ENCODE results near the gene DNAH14.
"Not testable (repeated sequence)": the region's sequence is repeated elsewhere in the genome, so short reads cannot be mapped to it uniquely, and the experiment has no call there.

DNAH14 gene

DNA sequence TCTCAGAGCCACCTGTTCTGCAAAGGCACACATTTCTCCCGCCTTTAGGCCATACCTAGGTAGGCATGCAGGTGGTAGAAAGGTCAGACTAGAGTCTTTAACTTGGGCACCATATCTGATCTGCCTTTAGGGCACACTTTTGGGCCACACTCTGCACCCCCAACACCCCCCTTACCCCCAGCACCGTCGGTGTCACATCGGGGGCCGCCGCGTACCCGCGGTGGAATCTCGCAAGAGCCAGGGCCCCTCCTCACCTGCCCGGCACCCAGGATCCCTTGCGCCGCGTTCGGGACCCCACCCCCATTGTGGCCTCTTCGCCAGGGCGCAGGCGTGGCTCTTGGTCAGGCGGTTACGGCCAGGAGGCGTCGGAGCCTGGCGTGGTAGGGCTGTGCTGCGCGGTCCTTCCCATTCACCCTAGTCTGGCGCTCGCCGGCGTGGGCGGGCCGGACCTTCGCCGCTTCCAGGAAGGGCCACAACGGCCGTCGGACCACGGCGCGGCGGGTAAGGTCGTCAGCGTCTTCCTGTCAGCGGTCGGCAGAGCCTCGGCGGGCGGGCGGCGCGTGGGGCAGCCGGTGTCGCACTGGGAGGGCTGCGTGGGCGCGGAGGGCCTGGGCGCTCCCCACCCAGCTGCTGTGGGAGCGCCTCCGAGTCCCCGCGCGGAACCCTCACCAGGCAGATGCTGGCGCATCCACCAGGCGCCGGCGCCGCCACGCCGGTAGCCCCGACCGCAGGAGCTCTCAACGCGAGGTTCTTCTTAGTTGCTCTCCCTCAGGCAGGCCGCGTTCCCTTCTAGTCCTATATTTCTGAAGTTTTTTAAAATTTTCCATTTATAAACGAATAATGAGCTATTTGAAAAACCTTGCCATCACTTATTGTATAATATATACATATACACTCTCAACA lies at the start of gene DNAH14:
Gene DNAH14, plus strand, starts transcription at position 341 of the 903 bp plus-strand sequence. CDS start 23,028 bp downstream, outside the sequence.
- no peak for DNase-seq (ENCODE audit: low read depth)
- TF ChIP-seq, protein P1, sequence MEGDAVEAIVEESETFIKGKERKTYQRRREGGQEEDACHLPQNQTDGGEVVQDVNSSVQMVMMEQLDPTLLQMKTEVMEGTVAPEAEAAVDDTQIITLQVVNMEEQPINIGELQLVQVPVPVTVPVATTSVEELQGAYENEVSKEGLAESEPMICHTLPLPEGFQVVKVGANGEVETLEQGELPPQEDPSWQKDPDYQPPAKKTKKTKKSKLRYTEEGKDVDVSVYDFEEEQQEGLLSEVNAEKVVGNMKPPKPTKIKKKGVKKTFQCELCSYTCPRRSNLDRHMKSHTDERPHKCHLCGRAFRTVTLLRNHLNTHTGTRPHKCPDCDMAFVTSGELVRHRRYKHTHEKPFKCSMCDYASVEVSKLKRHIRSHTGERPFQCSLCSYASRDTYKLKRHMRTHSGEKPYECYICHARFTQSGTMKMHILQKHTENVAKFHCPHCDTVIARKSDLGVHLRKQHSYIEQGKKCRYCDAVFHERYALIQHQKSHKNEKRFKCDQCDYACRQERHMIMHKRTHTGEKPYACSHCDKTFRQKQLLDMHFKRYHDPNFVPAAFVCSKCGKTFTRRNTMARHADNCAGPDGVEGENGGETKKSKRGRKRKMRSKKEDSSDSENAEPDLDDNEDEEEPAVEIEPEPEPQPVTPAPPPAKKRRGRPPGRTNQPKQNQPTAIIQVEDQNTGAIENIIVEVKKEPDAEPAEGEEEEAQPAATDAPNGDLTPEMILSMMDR (IDR thresholded peaks at IDR 0.05; ENCODE audit: low read depth, low read length, missing control alignments): no peak
- H3K4me3 ChIP-seq (ENCODE audit: low read depth, low read length): peak within 1 kb of the TSS; percentile 15

DNA sequence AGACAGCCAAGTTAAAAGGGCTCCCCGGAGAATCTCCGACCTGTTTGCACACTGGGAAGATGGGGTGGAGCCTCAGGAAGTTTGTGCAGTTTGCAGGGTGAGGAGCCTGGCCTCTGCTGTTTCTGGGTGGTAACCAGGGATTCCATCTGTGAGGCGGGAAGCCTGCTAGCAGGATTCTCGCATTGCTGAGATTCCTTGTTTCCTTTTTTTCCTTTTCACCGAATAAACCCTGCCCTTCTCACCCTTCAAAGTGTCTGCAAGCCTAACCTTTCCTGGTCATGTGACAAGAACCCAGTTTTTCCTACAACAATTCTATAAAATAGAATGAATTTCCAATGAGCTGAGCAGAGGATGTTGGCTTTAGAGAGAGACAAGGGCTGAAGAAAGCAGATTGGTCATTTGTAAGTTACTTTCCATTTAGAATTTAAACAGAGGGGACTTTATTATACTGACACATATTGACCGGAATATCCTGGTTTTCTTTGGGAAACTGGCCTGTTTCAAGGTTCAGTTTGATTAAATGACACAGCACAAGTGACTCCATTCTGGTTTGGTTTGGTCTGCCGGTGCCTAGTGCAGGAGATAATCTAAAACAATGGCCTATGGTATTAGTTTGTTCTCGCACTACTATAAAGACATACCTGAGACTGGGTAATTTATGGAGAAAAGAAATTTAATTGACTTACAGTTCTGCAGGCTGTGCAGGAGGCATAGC lies 48.7 kb upstream of the DNAH14 start:
- no peak for DNase-seq (ENCODE audit: low read depth)
- H3K4me3 ChIP-seq (ENCODE audit: low read depth, low read length): no peak overlapping the region
- TF ChIP-seq, protein P1 (IDR thresholded peaks at IDR 0.05; ENCODE audit: low read depth, low read length, missing control alignments): no peak

DNA sequence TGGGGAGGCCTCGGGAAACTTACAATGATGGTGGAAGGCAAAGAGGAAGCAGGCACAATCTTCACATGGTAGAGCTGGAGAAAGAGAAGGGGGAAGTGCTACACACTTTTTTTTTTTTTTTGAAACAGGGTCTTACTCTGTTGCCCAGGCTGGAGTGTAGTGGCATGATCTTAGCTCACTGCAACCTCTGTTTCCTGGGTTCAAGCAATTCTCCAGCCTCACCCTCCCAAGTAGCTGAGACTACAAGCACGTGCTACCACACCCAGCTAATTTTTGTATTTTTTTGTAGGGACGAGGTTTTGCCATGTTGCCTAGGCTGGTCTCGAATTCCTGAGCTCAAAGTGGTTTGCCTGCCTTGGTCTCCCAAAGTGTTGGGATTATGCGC lies 48.2 kb upstream of the DNAH14 start:
- H3K4me3 ChIP-seq (ENCODE audit: low read depth, low read length): not testable (repeated sequence)

DNA sequence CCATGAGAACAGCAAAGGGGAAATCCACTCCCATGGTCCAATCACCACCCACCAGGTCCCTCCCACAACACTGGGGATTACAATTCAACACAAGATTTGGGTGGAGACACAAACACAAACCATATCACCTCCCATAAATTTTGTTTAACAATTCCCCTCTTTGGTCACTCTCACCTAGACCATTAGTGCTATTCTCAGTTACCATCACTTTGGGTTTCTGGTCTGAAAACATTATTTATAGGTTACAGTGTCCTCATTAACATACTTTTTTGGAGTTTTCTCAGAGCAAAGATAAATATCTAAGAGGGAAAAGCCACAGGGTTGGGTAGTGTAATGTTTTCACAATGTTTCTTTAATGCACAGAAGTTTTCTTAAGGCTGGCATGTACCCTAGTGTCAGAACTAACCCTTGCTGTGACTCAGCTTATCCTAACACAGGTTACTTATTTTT lies 47.7 kb upstream of the DNAH14 start:
- H3K4me3 ChIP-seq (ENCODE audit: low read depth, low read length): no peak overlapping the region
- DNase-seq (ENCODE audit: low read depth): no peak
- TF ChIP-seq, protein P1 (IDR thresholded peaks at IDR 0.05; ENCODE audit: low read depth, low read length, missing control alignments): no peak

More for the DNA sequence above, 48.2 kb upstream of the DNAH14 start:
- not testable (repeated sequence) for DNase-seq (ENCODE audit: low read depth)

DNA sequence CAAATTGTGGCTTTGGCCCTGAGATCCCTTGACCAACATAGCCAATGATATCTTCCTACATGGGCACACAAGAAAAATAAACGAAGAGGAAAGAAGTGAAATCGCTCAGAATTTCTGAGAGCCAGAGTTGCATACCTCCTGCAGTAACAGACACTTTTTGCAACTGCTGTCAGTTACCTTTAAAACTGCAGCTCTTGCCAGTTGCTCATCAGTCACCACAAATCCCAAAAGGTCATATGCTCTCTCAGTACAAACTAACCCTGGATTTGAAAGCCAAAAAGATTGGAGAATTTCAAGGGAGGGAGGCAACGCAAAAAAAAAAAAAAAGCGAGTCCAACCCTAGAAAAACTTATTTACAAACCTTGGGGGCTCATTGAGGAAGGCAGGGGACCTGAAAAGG lies 47.2 kb upstream of the DNAH14 start:
- TF ChIP-seq, protein P1 (IDR thresholded peaks at IDR 0.05; ENCODE audit: low read depth, low read length, missing control alignments): no peak
- no peak overlapping the region for H3K4me3 ChIP-seq (ENCODE audit: low read depth, low read length)
- DNase-seq (ENCODE audit: low read depth): no peak

DNA sequence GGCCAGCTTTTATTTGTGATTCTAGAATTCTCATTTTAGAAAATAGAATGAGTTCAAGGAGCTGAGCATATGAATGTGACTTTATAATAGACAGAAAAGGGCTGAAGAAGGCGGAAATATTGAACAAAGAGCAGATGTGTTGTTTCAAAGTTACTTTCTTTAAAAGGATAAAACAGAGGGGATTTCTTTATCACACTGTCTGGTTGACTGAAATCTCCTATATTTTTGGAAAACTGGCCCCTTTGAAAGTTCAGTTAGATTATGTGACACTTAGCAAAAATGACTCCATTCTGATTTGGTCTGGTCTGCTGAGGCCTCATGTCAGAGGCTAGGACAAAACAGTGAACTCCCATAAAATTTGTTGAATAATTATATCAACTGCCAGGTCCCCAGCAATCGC lies 46.4 kb upstream of the DNAH14 start:
- TF ChIP-seq, protein P1 (IDR thresholded peaks at IDR 0.05; ENCODE audit: low read depth, low read length, missing control alignments): no peak
- DNase-seq (ENCODE audit: low read depth): no peak
- no peak overlapping the region for H3K4me3 ChIP-seq (ENCODE audit: low read depth, low read length)

DNA sequence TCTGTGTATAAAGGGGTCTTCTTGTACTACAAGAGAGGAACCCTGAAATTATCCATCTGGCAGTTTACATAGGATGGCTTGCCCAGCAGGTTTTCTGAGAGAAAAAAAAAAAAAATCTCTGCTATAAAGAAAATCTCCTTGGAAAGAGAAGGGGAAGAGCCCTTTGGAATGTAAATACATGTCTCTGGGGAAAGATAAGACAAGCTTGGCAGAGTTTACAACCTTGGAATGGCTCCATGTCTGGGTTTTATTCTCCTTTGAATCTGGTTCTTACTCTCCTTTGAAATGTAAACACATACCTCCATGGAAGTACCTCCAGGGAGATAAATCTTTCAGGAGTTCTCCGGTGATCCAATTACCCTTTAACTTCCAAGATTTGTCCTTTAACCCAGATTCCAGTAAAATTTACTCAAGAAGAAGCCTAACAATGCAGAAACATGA lies 45.1 kb upstream of the DNAH14 start:
- no peak overlapping the region for H3K4me3 ChIP-seq (ENCODE audit: low read depth, low read length)
- TF ChIP-seq, protein P1 (IDR thresholded peaks at IDR 0.05; ENCODE audit: low read depth, low read length, missing control alignments): no peak
- no peak for DNase-seq (ENCODE audit: low read depth)

DNA sequence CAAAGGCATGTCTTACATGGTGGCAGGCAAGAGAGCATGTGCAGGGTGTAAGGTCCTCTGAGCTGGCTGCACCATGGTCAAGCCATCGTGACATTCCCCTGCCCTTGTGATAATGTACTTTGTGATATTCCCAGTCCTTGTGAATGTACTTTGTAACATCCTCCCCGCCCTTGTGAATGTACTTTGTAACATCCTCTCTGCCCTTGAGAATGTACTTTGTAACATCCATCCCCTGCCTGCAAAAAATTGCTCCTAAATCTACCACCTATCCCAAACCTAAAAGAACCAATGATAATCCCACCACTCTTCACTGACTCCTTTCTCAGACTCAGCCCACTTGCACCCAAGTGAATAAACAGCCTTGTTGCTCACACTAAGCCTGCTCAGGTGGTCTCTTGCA lies 44.1 kb upstream of the DNAH14 start:
- DNase-seq (ENCODE audit: low read depth); H3K4me3 ChIP-seq (ENCODE audit: low read depth, low read length): not testable (repeated sequence)

All from GM12864 (cell line).